Measurements from ENCODE around the gene NKIRAS2. TPM values are rescaled to one million over a fixed set of nuclear protein-coding genes. Genes with fewer than 3 reads are reported as not detected.

Gene NKIRAS2
- total and polyA plus RNA-seq, 2 of the 13 experiments (the other 11 are each of a cell fraction or from before 2014, with no cell fraction given) = 27.9 to 42.0 TPM

DNA sequence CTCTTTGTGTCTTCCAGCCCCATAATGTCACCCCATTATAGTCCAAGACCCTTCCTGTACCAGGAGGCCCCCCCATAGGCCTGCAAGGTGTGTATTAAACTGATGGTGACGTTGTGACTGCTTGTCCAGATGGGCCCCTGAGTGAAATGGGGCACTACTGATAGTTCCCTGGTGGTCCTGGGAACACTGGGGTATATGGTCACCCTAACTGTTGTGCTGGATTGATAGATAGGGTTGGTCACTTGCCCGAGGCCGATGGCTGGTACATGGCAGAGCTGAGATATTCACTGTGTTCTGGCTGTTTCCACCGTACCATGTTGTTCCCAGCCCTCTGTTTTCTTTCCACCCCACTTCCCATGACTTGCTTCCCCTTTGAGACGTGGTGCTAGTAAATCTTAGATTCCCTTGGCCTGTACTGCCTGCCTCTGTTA lies 49.0 kb upstream of the NKIRAS2 start:
- Histone ChIP-seq H3K79me2 (ENCODE audit: insufficient read depth, low read length) (peaks cover 40% of the 10 kb centered on the region), H3K27me3 (ENCODE audit: control insufficient read depth in 1 of 2, insufficient read depth in 2 of 2, low read length in 2 of 2) (no peaks in the 10 kb centered on the region; a peak in 1 of 5 replicates), H3K27ac (ENCODE audit: extremely low read length, insufficient read depth, low read length) (no peak overlapping the region), H3K4me1 (ENCODE audit: insufficient read depth, low read length) (peaks cover 47% of the 10 kb centered on the region), H3K36me3 (replicated peaks in 1 of 2; ENCODE audit: control insufficient read depth in 1 of 2, insufficient read depth in 2 of 2, low read length in 2 of 2) (peaks cover 35 to 67% of the 10 kb centered on the region in 2 experiments), H3K4me3 (replicated peaks in 1 of 3; ENCODE audit: insufficient read depth in 1 of 3, low read depth in 2 of 3, low read length in 3 of 3) (no peak overlapping the region), H2AFZ (ENCODE audit: low read length) (no peak overlapping the region), H3K9ac (ENCODE audit: insufficient read depth, low read depth, low read length) (no peak overlapping the region), H4K20me1 (ENCODE audit: insufficient read depth, low read length) (peaks cover 12% of the 10 kb centered on the region; the same call in 1 of the 2 replicates), H3K9me3 (ENCODE audit: low read length) (no peaks in the 10 kb centered on the region), H3K4me2 (ENCODE audit: low read depth, low read length) (peak overlapping the region; percentile 33)
- BruUV-seq (replicated peaks) = no TSS peak
- no peak for DNase-seq (ENCODE audit: low spot score)
- no peak for FAIRE-seq
- ChIA-PET POLR2A (interaction anchor here (1.0 to 2.5 kb wide), 2 partner anchors 10 to 11 kb away, joined by 3 to 14 read pairs; no protein-coding TSS in a partner anchor), CTCF (ENCODE audit: low intra/inter-chr PET ratio, low total read pairs) (no interaction called here)
- ATAC-seq = no peak
- WGBS (ENCODE audit: low lambda C conversion rate) = 88% methylated on average over 4 of the region's 5 CpGs
- no peak for TF ChIP-seq ZNF75D (CRISPR knock-in tag; IDR thresholded peaks at IDR 0.05; ENCODE audit: borderline replicate concordance)
- TF ChIP-seq MBD4 (IDR thresholded peaks at IDR 0.05; ENCODE audit: borderline replicate concordance, low read length) = no peak
- TF ChIP-seq SSRP1 (CRISPR knock-in tag; IDR thresholded peaks at IDR 0.05) = 0 out of 2 replicates have a peak, but pooled peaks have one; percentile 45
- peak; percentile 61 for TF ChIP-seq POLR2G (IDR thresholded peaks at IDR 0.05; ENCODE audit: low read depth, low read length)
- TF ChIP-seq, protein P1, sequence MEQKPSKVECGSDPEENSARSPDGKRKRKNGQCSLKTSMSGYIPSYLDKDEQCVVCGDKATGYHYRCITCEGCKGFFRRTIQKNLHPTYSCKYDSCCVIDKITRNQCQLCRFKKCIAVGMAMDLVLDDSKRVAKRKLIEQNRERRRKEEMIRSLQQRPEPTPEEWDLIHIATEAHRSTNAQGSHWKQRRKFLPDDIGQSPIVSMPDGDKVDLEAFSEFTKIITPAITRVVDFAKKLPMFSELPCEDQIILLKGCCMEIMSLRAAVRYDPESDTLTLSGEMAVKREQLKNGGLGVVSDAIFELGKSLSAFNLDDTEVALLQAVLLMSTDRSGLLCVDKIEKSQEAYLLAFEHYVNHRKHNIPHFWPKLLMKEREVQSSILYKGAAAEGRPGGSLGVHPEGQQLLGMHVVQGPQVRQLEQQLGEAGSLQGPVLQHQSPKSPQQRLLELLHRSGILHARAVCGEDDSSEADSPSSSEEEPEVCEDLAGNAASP (CRISPR knock-in tag; IDR thresholded peaks at IDR 0.05; ENCODE audit: borderline replicate concordance) = no peak
- TF ChIP-seq PAF1 (CRISPR knock-in tag; IDR thresholded peaks at IDR 0.05) = peak; percentile 90; the same call in 1 of the 2 replicates
- TF ChIP-seq, protein P2, sequence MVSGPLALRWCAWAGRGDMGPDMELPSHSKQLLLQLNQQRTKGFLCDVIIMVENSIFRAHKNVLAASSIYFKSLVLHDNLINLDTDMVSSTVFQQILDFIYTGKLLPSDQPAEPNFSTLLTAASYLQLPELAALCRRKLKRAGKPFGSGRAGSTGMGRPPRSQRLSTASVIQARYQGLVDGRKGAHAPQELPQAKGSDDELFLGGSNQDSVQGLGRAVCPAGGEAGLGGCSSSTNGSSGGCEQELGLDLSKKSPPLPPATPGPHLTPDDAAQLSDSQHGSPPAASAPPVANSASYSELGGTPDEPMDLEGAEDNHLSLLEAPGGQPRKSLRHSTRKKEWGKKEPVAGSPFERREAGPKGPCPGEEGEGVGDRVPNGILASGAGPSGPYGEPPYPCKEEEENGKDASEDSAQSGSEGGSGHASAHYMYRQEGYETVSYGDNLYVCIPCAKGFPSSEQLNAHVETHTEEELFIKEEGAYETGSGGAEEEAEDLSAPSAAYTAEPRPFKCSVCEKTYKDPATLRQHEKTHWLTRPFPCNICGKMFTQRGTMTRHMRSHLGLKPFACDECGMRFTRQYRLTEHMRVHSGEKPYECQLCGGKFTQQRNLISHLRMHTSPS (CRISPR knock-in tag; IDR thresholded peaks at IDR 0.05; ENCODE audit: low read depth) = no peak
- TF ChIP-seq POLR2AphosphoS5 (IDR thresholded peaks at IDR 0.05; ENCODE audit: low read depth, low read length) = peak; percentile 22; the same call in 1 of the 2 replicates
- peak; percentile 43 to 49; a peak in 3 of 4 replicates for TF ChIP-seq POLR2A (IDR thresholded peaks at IDR 0.05; ENCODE audit: insufficient read depth in 1 of 2, low read depth in 2 of 2, low read length in 2 of 2)
- TF ChIP-seq, protein P3, sequence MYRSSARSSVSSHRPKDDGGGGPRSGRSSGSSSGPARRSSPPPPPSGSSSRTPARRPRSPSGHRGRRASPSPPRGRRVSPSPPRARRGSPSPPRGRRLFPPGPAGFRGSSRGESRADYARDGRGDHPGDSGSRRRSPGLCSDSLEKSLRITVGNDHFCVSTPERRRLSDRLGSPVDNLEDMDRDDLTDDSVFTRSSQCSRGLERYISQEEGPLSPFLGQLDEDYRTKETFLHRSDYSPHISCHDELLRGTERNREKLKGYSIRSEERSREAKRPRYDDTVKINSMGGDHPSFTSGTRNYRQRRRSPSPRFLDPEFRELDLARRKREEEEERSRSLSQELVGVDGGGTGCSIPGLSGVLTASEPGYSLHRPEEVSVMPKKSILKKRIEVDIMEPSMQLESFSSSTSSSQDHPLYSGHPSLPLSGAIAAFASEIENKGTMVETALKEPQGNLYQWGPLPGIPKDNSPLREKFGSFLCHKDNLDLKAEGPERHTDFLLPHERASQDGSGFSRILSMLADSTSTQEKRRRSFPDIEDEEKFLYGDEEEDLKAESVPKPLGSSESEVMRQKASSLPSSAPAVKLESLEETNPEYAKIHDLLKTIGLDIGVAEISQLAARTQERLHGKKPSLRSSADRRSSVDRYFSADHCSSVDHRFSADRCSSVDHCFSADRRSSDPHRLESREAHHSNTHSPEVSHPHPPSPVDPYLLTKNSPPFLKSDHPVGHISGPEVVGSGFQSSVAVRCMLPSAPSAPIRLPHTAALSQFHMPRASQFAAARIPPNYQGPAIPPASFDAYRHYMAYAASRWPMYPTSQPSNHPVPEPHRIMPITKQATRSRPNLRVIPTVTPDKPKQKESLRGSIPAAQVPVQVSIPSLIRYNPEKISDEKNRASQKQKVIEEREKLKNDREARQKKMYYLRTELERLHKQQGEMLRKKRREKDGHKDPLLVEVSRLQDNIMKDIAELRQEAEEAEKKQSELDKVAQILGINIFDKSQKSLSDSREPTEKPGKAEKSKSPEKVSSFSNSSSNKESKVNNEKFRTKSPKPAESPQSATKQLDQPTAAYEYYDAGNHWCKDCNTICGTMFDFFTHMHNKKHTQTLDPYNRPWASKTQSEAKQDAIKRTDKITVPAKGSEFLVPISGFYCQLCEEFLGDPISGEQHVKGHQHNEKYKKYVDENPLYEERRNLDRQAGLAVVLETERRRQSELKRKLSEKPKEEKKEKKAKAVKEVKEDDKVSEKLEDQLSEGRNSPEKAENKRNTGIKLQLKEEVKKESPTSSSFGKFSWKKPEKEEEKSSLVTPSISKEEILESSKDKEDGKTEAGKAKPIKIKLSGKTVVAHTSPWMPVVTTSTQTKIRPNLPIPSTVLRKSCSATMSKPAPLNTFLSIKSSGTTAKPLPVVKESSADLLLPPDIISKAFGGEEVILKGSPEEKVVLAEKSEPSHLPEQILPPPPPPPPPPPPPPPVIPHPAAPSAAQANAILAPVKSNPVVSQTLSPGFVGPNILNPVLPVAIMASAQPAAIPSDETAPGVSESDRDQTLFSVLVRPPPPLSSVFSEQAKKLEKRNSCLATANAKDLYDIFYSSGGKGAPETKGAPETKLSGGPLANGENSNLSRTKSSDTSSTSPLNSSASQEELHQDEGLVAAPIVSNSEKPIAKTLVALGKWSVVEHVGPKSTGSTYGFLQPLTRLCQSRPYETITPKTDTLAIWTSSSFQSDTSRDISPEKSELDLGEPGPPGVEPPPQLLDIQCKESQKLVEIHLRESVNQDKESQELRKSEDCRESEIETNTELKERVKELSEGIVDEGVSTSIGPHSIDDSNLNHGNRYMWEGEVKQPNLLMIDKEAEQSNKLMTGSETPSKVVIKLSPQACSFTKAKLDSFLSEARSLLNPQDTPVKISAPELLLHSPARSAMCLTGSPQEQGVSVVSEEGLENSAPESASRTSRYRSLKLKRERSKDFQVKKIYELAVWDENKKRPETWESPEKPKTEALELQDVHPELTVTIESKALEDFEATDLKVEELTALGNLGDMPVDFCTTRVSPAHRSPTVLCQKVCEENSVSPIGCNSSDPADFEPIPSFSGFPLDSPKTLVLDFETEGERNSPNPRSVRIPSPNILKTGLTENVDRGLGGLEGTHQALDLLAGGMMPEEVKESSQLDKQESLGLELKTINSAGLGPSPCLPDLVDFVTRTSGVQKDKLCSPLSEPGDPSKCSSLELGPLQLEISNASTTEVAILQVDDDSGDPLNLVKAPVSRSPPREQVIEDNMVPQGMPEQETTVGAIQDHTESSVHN (CRISPR knock-in tag; IDR thresholded peaks at IDR 0.05) = 0 out of 2 replicates have a peak, but pooled peaks have one; percentile 22
- peak; percentile 94 for TF ChIP-seq RBM22 (optimal IDR thresholded peaks at IDR 0.05; ENCODE audit: low read length)
- peak; percentile 37; the same call in 1 of the 2 replicates for TF ChIP-seq RBFOX2 (IDR thresholded peaks at IDR 0.05; ENCODE audit: low read depth, low read length)
- intact Hi-C loops (cut with micrococcal nuclease; ENCODE audit: unreplicated experiment) = no loop called here
- in situ Hi-C loops (cut with HindIII; ENCODE audit: extremely low pct_ligation_motif_present, low pct_unique_long_range_greater_than_20kb) = no loop called here

All from HepG2 (cell line).